GM23248 (cell line): ENCODE measurements around the gene FTO.

Experiments used
- EZH2 ChIP-seq: fragments of 200-600 bp; sonication (generic); IDR thresholded peaks from 2 replicates; pipeline ENCODE4 v1.6.1; 2018; ENCODE audit warnings: antibody characterized with exemption, mild to moderate bottlenecking; ENCODE audit not compliant: insufficient read depth, poor library complexity, severe bottlenecking
- EZH2phosphoT487 ChIP-seq: fragments of 200-600 bp; sonication (generic); IDR thresholded peaks from 2 replicates; pipeline ENCODE4 v1.6.1; 2018; ENCODE audit warnings: antibody characterized with exemption, moderate library complexity, mild to moderate bottlenecking, low read depth; ENCODE audit not compliant: insufficient read depth

DNA sequence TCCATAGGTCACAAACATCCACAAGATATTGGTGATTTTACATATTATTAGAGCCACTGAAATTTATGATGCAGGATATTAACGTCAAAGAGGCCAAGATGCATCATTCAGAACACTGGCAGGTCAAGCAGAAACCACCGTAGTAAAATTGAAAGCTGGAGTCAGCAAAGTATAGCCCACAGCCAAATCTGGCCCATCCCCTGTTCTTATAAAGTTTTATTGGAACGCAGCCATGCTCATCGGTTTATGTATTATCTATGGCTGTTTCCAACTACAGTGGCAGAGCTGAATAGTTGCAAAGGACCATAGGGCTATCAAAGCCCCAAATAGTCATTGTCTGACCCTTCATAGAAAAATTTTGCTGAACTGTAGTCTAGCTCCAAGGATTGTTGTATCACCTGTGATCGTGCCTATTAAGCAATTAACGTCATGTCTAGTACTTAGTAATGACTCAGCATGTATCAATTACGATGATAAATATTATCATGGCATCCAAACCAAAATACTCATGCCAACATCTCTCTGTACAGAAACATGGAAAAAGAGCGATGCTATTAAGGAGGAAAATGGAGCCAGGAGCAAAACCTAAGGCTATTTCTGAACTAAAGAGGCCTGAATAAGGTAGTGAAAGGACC lies 417.0 kb downstream of the FTO start:
- no peak for TF ChIP-seq EZH2phosphoT487
- TF ChIP-seq EZH2: no peak
